A549 (cell line): Measurements from ENCODE around the gene HSD17B4. TPM values are rescaled to one million over a fixed set of nuclear protein-coding genes. Genes with fewer than 3 reads are reported as not detected.
A peak's percentile ranks its signal among the peaks of the same experiment; 100 is the strongest.

Source experiments
- ATAC-seq, 2 experiments: fragments of 200-7000 bp in 1 of 2; fragments of >200 bp in 1 of 2; cut with Nextera tagmentation in 1 of 2; cut with Tn5 transposase in 1 of 2; 3 replicates each; pipeline versions ENCODE4 v1.8.0 to v1.9.1; 2018 to 2020; ENCODE audit warnings: mild to moderate bottlenecking in 1 of 2, moderate library complexity in 1 of 2
- CTCF ChIA-PET: fragments of 300-600 bp; sonication (Branson Sonifier 250); formaldehyde crosslinking; extraction: SDS; loops from one replicate; lab custom pipeline; 2021; ENCODE audit warnings: antibody characterized with exemption, inconsistent platforms; lab: Yijun Ruan, JAX
- POLR2A ChIA-PET: fragments of 350-600 bp; formaldehyde crosslinking; extraction: SDS; loops from one replicate; lab custom pipeline; 2021; ENCODE audit warnings: antibody characterized with exemption, inconsistent platforms; lab: Yijun Ruan, JAX
- DNase-seq, 2 experiments: peaks; one replicate each; pipeline versions ENCODE4 v3.0.0 to v3.0.0-alpha.2; 2011 to 2016; ENCODE audit warnings: low read depth in 1 of 2, low spot score in 1 of 2
- FAIRE-seq: peaks from 2 replicates; lab custom pipeline; 2011; peaks lifted over from hg19 to GRCh38; lab: Jason Lieb, UNC
- H3K27ac ChIP-seq, 2 experiments: fragments of >200 bp; sonication (Bioruptor Twin); formaldehyde crosslinking; 3 replicates each; pipeline ENCODE4 v1.5.1; 2016 to 2017
- H3K4me1 ChIP-seq: fragments of >200 bp; sonication (Bioruptor Twin); formaldehyde crosslinking; 3 replicates; pipeline ENCODE4 v1.6.1; 2016
- H3K4me2 ChIP-seq: fragments of >200 bp; sonication (Bioruptor Twin); formaldehyde crosslinking; 3 replicates; pipeline ENCODE4 v1.6.1; 2016
- H3K4me3 ChIP-seq: fragments of >200 bp; sonication (Bioruptor Twin); formaldehyde crosslinking; 3 replicates; pipeline ENCODE4 v1.5.1; 2016
- H3K9me3 ChIP-seq: fragments of >200 bp; sonication (Bioruptor Twin); formaldehyde crosslinking; 3 replicates; pipeline ENCODE4 v1.6.1; 2016
- CBX2 ChIP-seq: fragments of 200-600 bp; sonication (generic); IDR thresholded peaks from 2 replicates; pipeline ENCODE4 v1.6.1; 2016; ENCODE audit warnings: low read depth, mild to moderate bottlenecking, borderline replicate concordance
- CEBPB ChIP-seq, 2 experiments: fragments of >200 bp in 1 of 2; sonication (Bioruptor Twin) in 1 of 2; formaldehyde crosslinking in 1 of 2; IDR thresholded peaks; 2 replicates each; pipeline ENCODE4 v1.6.1; 2012 to 2016
- CHD4 ChIP-seq: fragments of 200-600 bp; sonication (generic); IDR thresholded peaks from 2 replicates; pipeline ENCODE4 v1.6.1; 2016; ENCODE audit warnings: antibody characterized with exemption, mild to moderate bottlenecking, borderline replicate concordance
- EHMT2 ChIP-seq: fragments of 200-600 bp; sonication (generic); IDR thresholded peaks from 2 replicates; pipeline ENCODE4 v1.6.1; 2016; ENCODE audit warnings: antibody characterized with exemption, low read depth, mild to moderate bottlenecking, moderate library complexity
- GATA3 ChIP-seq: IDR thresholded peaks from 2 replicates; pipeline ENCODE4 v1.6.1; 2012; ENCODE audit warnings: borderline replicate concordance
- HDAC2 ChIP-seq: fragments of 200-600 bp; sonication (generic); IDR thresholded peaks from 2 replicates; pipeline ENCODE4 v1.6.1; 2016
- HEYL ChIP-seq: fragments of 250-450 bp; sonication (Bioruptor Pico); IDR thresholded peaks from 2 replicates; pipeline ENCODE4 v1.8.0; 2021; ENCODE audit warnings: mild to moderate bottlenecking, moderate library complexity
- HOXA7 ChIP-seq: fragments of 250-450 bp; sonication (Bioruptor Pico); IDR thresholded peaks from 2 replicates; pipeline ENCODE4 v1.5.0; 2020; ENCODE audit warnings: mild to moderate bottlenecking, moderate library complexity
- JUN ChIP-seq, 2 experiments: fragments of >200 bp; sonication (Bioruptor Twin); formaldehyde crosslinking; IDR thresholded peaks; 2 replicates in 1 of 2; 3 replicates in 1 of 2; pipeline ENCODE4 v1.6.1; 2016 to 2017
- KDM1A ChIP-seq: fragments of 200-600 bp; sonication (generic); IDR thresholded peaks from 2 replicates; pipeline ENCODE4 v1.6.1; 2016; ENCODE audit warnings: low read depth, mild to moderate bottlenecking
- KDM5A ChIP-seq: fragments of 200-600 bp; sonication (generic); IDR thresholded peaks from 2 replicates; pipeline ENCODE4 v1.6.1; 2016; ENCODE audit warnings: antibody characterized with exemption, mild to moderate bottlenecking
- MAFK ChIP-seq: fragments of 450-650 bp; IDR thresholded peaks from 2 replicates; pipeline ENCODE4 v1.6.1; 2014; ENCODE audit not compliant: partially characterized antibody
- MAZ ChIP-seq: fragments of 150-350 bp; IDR thresholded peaks from 2 replicates; pipeline ENCODE4 v1.6.1; 2014; ENCODE audit warnings: antibody characterized with exemption, low read depth, low read length, borderline replicate concordance
- RCOR1 ChIP-seq: fragments of 150-350 bp; IDR thresholded peaks from 2 replicates; pipeline ENCODE4 v1.6.1; 2014; ENCODE audit warnings: antibody characterized with exemption, low read length, low read depth
- RNF2 ChIP-seq: fragments of 200-600 bp; sonication (generic); IDR thresholded peaks from 2 replicates; pipeline ENCODE4 v1.6.1; 2016; ENCODE audit warnings: low read depth, mild to moderate bottlenecking, antibody characterized with exemption, moderate library complexity, borderline replicate concordance
- WGBS: methylation state at CpG from one replicate; pipeline ENCODE4 v1.1.6; 2017; ENCODE audit errors: missing lambda C conversion rate; 5-methylcytosine and 5-hydroxymethylcytosine counted together
- polyA plus RNA-seq, 4 experiments: library from polyadenylated mRNA; depleted of rRNA in 3 of 4; stranded (reverse); fragments of >200 nt; fragmentation: RNase III in 1 of 4; extraction: RNeasy Plus Mini Kit Qiagen cat#74134 plus additional on column Dnase treatment in 1 of 4; gene quantifications; 2 replicates in 3 of 4; 3 replicates in 1 of 4; pipeline ENCODE4 v1.2.3, GENCODE V29; 2011 to 2017
- TF ChIP-seq, protein P1 (sequence below): fragments of 200-600 bp; sonication (generic); IDR thresholded peaks from 2 replicates; pipeline ENCODE4 v1.6.1; 2016; ENCODE audit warnings: antibody characterized with exemption, mild to moderate bottlenecking, moderate library complexity
- TF ChIP-seq, protein P2 (sequence below): fragments of 250-450 bp; sonication (Bioruptor Pico); IDR thresholded peaks from 2 replicates; pipeline ENCODE4 v1.5.0; 2020; ENCODE audit warnings: low read depth, mild to moderate bottlenecking, moderate library complexity
- TF ChIP-seq, protein P3 (sequence below): IDR thresholded peaks from 2 replicates; pipeline ENCODE4 v1.6.1; 2012; ENCODE audit warnings: low read depth, borderline replicate concordance
- TF ChIP-seq, protein P4 (sequence below): fragments of >200 bp; sonication (Bioruptor Twin); formaldehyde crosslinking; IDR thresholded peaks from 3 replicates; pipeline ENCODE4 v1.5.1; 2016
- TF ChIP-seq, protein P5 (sequence below): fragments of 450-650 bp; IDR thresholded peaks from 2 replicates; pipeline ENCODE4 v1.6.1; 2014; ENCODE audit warnings: antibody characterized with exemption
- TF ChIP-seq, protein P6 (sequence below): fragments of 250-450 bp; sonication (Bioruptor Pico); IDR thresholded peaks from 2 replicates; pipeline ENCODE4 v1.5.0; 2021; ENCODE audit warnings: mild to moderate bottlenecking, moderate library complexity, borderline replicate concordance
- TF ChIP-seq, protein P7 (sequence below): IDR thresholded peaks from 2 replicates; pipeline ENCODE4 v1.6.1; 2012

Gene HSD17B4
- polyA plus RNA-seq, 2 of the 4 experiments (the other 2 are of a cell fraction) = 121 to 135 TPM

DNA sequence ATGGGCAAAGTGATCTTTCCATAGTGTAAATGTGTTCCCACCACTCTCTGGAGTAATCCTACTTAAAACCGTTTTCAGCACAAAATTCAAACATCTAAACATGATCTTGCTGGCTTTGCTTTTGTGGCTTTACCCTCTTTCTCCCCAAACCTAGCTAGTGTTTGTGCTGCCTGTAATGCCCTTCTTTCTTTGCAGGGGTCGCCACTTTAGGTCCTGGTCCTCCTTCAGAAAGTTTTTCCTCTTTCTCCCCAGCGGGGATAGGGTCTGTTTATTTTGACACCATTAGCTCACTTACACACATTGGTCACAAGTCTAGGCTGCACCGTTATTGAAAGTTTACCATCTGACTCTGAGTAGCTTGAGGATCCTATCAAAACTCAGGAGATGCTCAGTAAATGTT lies 736 bp upstream of the HSD17B4 start:
- WGBS = 39% methylated on average over 4 of the region's 4 CpGs
- DNase-seq (peak in 1 of 2 experiments; percentile 4), FAIRE-seq (no peak), ATAC-seq (no peak)
- CTCF ChIA-PET = interaction anchor here (1.0 to 1.1 kb wide), 3 partner anchors 12 to 463 kb away, joined by 3 to 4 read pairs (median 3); partner anchors contain the start of gene DTWD2
- TF ChIP-seq CHD4 (no peak), KDM1A (no peak), GATA3 (no peak), CEBPB (IDR thresholded peaks at IDR 0.05) (no peak), RCOR1 (no peak), JUN (IDR thresholded peaks at IDR 0.05) (no peak)
- TF ChIP-seq, protein P1, sequence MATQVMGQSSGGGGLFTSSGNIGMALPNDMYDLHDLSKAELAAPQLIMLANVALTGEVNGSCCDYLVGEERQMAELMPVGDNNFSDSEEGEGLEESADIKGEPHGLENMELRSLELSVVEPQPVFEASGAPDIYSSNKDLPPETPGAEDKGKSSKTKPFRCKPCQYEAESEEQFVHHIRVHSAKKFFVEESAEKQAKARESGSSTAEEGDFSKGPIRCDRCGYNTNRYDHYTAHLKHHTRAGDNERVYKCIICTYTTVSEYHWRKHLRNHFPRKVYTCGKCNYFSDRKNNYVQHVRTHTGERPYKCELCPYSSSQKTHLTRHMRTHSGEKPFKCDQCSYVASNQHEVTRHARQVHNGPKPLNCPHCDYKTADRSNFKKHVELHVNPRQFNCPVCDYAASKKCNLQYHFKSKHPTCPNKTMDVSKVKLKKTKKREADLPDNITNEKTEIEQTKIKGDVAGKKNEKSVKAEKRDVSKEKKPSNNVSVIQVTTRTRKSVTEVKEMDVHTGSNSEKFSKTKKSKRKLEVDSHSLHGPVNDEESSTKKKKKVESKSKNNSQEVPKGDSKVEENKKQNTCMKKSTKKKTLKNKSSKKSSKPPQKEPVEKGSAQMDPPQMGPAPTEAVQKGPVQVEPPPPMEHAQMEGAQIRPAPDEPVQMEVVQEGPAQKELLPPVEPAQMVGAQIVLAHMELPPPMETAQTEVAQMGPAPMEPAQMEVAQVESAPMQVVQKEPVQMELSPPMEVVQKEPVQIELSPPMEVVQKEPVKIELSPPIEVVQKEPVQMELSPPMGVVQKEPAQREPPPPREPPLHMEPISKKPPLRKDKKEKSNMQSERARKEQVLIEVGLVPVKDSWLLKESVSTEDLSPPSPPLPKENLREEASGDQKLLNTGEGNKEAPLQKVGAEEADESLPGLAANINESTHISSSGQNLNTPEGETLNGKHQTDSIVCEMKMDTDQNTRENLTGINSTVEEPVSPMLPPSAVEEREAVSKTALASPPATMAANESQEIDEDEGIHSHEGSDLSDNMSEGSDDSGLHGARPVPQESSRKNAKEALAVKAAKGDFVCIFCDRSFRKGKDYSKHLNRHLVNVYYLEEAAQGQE = no peak
- H3K4me3 ChIP-seq = no peak overlapping the region
- peak overlapping the region; percentile 69 for H3K4me2 ChIP-seq
- peaks cover 10% of the 10 kb centered on the region; the same call in 1 of the 3 replicates for H3K4me1 ChIP-seq
- POLR2A ChIA-PET = no interaction called here
- no peak overlapping the region for H3K27ac ChIP-seq
- H3K9me3 ChIP-seq = no peaks in the 10 kb centered on the region

DNA sequence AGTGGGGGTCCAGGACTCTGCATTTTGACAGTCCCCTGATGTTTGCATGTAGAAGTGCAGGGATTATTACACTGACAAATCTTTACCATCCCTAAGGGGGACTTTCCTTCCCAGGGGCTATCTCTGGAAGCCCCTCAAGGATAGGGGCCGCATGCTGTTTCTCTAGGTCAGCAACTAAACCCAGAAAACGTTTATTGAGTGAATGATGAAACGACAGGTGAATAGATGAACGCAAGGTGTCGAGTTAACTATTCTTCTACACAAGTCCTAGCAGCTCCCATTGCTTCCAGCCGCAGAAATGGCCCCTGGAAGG lies 281 bp upstream of the HSD17B4 start:
- Histone ChIP-seq H3K9me3 (no peaks in the 10 kb centered on the region), H3K4me1 (peaks cover 10% of the 10 kb centered on the region; the same call in 1 of the 3 replicates), H3K4me3 (peak overlapping the region; percentile 66), H3K4me2 (peak overlapping the region; percentile 69), H3K27ac (peak overlapping the region; percentile 81 to 91; a peak in 5 of 6 replicates)
- ChIA-PET POLR2A (interaction anchor here (0.7 to 1.2 kb wide), 2 partner anchors 13 to 464 kb away, joined by 3 to 4 read pairs; no protein-coding TSS in a partner anchor), CTCF (interaction anchor here (1.0 to 1.1 kb wide), 4 partner anchors 12 to 464 kb away, joined by 3 to 4 read pairs (median 3); partner anchors contain the start of gene DTWD2)
- ATAC-seq (peak; percentile 3 to 14; a peak in 4 of 6 replicates), DNase-seq (no peak), FAIRE-seq (no peak)
- TF ChIP-seq EHMT2 (peak; percentile 93), RCOR1 (no peak)
- TF ChIP-seq, protein P2, sequence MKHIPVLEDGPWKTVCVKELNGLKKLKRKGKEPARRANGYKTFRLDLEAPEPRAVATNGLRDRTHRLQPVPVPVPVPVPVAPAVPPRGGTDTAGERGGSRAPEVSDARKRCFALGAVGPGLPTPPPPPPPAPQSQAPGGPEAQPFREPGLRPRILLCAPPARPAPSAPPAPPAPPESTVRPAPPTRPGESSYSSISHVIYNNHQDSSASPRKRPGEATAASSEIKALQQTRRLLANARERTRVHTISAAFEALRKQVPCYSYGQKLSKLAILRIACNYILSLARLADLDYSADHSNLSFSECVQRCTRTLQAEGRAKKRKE (CRISPR knock-in tag) = no peak
- 18% methylated on average over 6 of the region's 6 CpGs for WGBS

DNA sequence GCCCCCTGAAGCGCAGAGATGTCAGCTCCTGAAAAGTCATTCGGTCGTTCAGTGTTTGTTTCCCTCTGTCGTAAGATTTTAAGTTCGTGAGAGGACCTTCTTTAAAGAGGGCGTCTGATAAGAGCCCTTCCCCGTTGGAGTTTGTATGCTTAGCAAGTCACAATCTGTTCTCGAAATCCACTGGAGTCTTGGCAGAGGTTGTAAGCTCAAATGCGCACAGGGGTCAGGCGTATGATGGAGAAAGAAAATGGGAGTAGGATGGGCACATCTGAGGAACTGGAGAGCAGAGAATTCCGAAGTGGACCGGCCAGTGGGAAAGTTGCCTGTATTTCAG lies 710 bp downstream of the HSD17B4 start:
- Histone ChIP-seq H3K27ac (peak overlapping the region; percentile 81 to 91), H3K9me3 (no peaks in the 10 kb centered on the region), H3K4me1 (peaks cover 10% of the 10 kb centered on the region; the same call in 1 of the 3 replicates), H3K4me3 (peak overlapping the region; percentile 66), H3K4me2 (peak overlapping the region; percentile 63)
- FAIRE-seq = no peak
- ChIA-PET POLR2A (interaction anchor here (0.6 to 1.2 kb wide), 2 partner anchors 9 to 14 kb away, joined by 3 read pairs; no protein-coding TSS in a partner anchor), CTCF (interaction anchor here (1.1 to 1.8 kb wide), 3 partner anchors 17 to 41 kb away, joined by 3 to 6 read pairs (median 3); no protein-coding TSS in a partner anchor)
- DNase-seq = peak; percentile 14
- peak; percentile 30 to 42; a peak in 5 of 6 replicates for ATAC-seq
- 9% methylated on average over 12 of the region's 12 CpGs for WGBS
- no peak for TF ChIP-seq EHMT2
- TF ChIP-seq, protein P3, sequence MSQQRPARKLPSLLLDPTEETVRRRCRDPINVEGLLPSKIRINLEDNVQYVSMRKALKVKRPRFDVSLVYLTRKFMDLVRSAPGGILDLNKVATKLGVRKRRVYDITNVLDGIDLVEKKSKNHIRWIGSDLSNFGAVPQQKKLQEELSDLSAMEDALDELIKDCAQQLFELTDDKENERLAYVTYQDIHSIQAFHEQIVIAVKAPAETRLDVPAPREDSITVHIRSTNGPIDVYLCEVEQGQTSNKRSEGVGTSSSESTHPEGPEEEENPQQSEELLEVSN = no peak
- no peak for TF ChIP-seq MAZ
- TF ChIP-seq, protein P4, sequence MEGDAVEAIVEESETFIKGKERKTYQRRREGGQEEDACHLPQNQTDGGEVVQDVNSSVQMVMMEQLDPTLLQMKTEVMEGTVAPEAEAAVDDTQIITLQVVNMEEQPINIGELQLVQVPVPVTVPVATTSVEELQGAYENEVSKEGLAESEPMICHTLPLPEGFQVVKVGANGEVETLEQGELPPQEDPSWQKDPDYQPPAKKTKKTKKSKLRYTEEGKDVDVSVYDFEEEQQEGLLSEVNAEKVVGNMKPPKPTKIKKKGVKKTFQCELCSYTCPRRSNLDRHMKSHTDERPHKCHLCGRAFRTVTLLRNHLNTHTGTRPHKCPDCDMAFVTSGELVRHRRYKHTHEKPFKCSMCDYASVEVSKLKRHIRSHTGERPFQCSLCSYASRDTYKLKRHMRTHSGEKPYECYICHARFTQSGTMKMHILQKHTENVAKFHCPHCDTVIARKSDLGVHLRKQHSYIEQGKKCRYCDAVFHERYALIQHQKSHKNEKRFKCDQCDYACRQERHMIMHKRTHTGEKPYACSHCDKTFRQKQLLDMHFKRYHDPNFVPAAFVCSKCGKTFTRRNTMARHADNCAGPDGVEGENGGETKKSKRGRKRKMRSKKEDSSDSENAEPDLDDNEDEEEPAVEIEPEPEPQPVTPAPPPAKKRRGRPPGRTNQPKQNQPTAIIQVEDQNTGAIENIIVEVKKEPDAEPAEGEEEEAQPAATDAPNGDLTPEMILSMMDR = no peak
- no peak for TF ChIP-seq MAFK
- TF ChIP-seq KDM5A = no peak
- TF ChIP-seq, protein P5, sequence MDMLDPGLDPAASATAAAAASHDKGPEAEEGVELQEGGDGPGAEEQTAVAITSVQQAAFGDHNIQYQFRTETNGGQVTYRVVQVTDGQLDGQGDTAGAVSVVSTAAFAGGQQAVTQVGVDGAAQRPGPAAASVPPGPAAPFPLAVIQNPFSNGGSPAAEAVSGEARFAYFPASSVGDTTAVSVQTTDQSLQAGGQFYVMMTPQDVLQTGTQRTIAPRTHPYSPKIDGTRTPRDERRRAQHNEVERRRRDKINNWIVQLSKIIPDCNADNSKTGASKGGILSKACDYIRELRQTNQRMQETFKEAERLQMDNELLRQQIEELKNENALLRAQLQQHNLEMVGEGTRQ = no peak
- no peak for TF ChIP-seq RCOR1
- no peak for TF ChIP-seq HEYL (CRISPR knock-in tag)
- TF ChIP-seq, protein P6, sequence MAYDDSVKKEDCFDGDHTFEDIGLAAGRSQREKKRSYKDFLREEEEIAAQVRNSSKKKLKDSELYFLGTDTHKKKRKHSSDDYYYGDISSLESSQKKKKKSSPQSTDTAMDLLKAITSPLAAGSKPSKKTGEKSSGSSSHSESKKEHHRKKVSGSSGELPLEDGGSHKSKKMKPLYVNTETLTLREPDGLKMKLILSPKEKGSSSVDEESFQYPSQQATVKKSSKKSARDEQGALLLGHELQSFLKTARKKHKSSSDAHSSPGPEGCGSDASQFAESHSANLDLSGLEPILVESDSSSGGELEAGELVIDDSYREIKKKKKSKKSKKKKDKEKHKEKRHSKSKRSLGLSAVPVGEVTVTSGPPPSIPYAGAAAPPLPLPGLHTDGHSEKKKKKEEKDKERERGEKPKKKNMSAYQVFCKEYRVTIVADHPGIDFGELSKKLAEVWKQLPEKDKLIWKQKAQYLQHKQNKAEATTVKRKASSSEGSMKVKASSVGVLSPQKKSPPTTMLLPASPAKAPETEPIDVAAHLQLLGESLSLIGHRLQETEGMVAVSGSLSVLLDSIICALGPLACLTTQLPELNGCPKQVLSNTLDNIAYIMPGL = no peak
- no peak for TF ChIP-seq HDAC2
- no peak for TF ChIP-seq GATA3
- no peak for TF ChIP-seq HOXA7 (CRISPR knock-in tag)
- TF ChIP-seq, protein P7, sequence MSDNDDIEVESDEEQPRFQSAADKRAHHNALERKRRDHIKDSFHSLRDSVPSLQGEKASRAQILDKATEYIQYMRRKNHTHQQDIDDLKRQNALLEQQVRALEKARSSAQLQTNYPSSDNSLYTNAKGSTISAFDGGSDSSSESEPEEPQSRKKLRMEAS = no peak
- TF ChIP-seq CBX2 = no peak
- TF ChIP-seq RNF2 = no peak
